GM20000 (cell line): ENCODE results near the gene CEP170B.

Source experiments
- DNase-seq: peaks from one replicate; pipeline ENCODE4 v3.0.0; 2012; ENCODE audit warnings: low spot score
- CTCF ChIP-seq: IDR thresholded peaks from 2 replicates; pipeline ENCODE4 v1.5.1; 2012; ENCODE audit warnings: mild to moderate bottlenecking, control low read depth; ENCODE audit errors: extremely low read depth, missing control alignments

Gene CEP170B

GRCh38 chr14:104924421-104925213, 59.5 kb downstream of the CEP170B start, which contains the start of gene PLD4:
TSS of gene PLD4 (plus strand) at chr14:104924879. CDS start at chr14:104927141, 2,262 bp downstream.
- DNase-seq, result peak; percentile 53
- no peak for TF ChIP-seq CTCF

DNA sequence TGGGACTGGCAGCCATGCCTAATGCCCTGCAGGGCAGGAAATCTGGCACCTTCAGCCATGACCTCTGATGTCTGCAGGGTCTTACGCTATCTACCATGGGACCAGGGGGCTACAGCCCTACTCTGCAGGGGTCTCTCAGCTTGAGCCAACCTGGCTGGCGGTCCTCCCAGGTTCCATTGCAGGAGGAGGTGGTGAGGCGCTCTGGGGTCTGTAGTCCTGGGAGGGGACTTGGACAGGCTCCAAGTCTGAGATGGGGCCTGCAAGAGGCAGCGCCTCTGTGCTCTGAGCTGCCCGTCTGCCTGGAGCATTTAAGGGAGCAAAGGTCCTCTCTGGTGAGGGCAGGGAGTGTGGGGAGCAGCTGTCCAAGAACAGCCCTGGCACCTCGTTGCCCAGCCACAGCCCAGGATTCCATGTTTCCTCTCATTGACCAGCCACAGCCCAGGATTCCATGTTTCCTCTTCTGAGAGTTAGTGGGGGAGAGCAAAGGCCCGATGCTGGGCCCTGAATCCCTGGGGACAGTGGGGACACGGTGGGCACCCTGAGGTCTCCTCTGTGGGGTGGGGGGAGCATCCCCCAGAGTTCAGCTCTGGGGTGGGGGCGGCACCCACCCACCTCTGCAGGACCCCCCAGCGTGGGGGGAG, 60.3 kb downstream of the CEP170B start:
- no peak for DNase-seq
- TF ChIP-seq CTCF, result no peak

DNA sequence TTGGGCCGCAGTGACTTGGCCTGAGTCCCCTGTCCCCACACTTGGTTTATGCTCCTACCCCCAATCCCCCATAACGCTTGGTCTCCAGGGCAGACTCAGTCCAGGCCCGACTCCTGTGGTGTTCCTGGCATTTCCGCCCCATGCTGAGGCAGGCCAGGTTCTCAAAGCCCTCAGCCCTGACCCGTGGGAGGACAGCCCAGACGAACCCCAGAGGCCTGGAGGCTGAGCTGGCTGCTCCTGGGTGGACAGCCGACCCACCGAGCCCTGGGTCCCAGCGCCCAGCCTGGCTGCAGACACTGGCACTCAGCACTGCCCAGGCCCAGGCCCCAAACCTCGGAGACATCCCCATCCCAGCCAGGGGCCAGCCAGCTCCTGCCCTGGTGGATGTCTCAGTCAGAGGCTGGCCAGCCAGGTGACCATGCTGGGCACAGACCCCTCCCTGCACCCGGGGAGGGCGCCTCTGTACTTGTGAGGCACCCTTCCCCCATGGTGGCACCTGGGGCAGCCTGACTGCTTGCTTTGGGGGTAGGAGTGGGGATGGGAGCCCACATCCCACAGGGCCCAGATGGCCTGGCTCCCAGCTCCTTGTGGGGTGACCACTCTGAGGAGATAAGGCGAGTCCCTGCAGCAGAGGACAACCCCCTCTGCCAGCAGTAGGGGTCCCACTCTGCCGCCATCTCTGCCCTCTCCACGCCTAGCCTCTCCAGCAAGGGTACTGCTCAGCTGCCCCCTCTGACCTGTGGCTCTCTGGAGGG, 61.0 kb downstream of the CEP170B start:
- DNase-seq, result peak; percentile 20
- TF ChIP-seq CTCF, result no peak

- DNase-seq, result peak; percentile 93
- TF ChIP-seq CTCF, result no peak
These were observed 61.8 kb downstream of the CEP170B start for GRCh38 chr14:104926619-104927431.

GRCh38 chr14:104927432-104927816, 62.4 kb downstream of the CEP170B start:
- TF ChIP-seq CTCF, result no peak

GRCh38 chr14:104927901-104928300, 62.8 kb downstream of the CEP170B start:
- peak; percentile 16 for DNase-seq
- TF ChIP-seq CTCF, result no peak

More at GRCh38 chr14:104927432-104927816, 62.4 kb downstream of the CEP170B start:
- DNase-seq, result peak; percentile 7
